ENCODE results near the gene L3MBTL4. TPM values are rescaled to one million over a fixed set of nuclear protein-coding genes. Genes with fewer than 3 reads are reported as not detected.
"Not testable (repeated sequence)": the region's sequence is repeated elsewhere in the genome, so short reads cannot be mapped to it uniquely, and the experiment has no call there.

Gene L3MBTL4
- polyA plus RNA-seq, 3 donors from 2014 or later: 3.9 to 6.7 (median 4.1) TPM

DNA sequence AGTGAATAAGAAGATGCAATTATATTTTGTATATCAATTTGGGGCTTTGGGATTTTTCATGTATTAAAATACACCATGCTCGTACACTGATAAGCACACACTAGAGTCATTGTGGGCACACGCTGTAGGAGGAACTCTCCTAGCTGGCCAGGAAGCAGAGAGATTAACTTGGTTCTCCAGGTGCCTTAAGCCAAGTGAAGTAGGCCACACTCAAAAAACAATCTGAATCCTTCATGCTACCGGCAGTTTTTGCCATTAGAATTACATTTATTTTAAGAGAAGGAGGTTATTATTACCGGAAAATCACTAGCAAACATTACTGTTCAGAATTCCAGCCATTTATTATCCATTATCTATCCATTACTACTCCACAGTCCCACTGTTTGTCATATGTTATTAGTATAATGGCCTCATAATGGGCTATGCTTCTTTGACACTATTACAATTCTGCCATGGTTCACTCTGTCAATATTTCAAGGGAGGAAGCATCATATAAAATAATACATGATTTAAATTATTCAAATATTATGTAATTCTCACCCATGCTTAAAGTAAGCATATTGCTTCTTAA, 214.4 kb downstream of the L3MBTL4 start:
- H3K36me3 Mint-ChIP-seq: peaks cover 3 to 14% (median 13%) of the 10 kb centered on the region in 3 donors
- no peak overlapping the region for H3K4me3 Mint-ChIP-seq
- no peaks in the 10 kb centered on the region for H3K4me1 Mint-ChIP-seq
- no peak for DNase-seq
- H3K27ac Mint-ChIP-seq: no peak overlapping the region
- H3K27me3 Mint-ChIP-seq (ENCODE audit: low read depth in 3 of 3): no peaks in the 10 kb centered on the region
- H3K9me3 Mint-ChIP-seq: no peaks in the 10 kb centered on the region

DNA sequence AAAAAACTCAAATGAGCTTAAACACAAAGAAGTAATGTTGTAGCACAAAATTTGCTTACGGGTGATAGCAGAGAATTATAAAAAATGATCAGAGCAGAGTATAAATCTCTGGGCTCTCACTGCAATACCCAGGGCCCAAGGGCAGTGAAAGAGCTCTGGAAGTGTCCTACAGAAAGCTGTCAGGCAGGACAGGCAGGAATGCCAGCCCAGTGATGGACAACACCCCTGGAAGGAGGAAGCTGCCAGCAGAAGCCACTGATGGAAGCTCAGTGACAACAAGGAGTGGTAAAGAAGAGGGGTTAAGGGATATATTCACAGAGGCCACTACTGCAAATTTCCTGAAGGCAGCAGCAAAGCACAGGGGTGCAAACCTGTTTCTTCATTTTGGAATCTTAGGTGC, 214.9 kb downstream of the L3MBTL4 start:
- Mint-ChIP-seq H3K27ac (no peak overlapping the region), H3K4me1 (no peaks in the 10 kb centered on the region), H3K4me3 (no peak overlapping the region), H3K36me3 (peaks cover 3 to 16% (median 16%) of the 10 kb centered on the region in 3 donors), H3K9me3 (no peaks in the 10 kb centered on the region), H3K27me3 (ENCODE audit: low read depth in 3 of 3) (no peaks in the 10 kb centered on the region)
- no peak for DNase-seq

DNA sequence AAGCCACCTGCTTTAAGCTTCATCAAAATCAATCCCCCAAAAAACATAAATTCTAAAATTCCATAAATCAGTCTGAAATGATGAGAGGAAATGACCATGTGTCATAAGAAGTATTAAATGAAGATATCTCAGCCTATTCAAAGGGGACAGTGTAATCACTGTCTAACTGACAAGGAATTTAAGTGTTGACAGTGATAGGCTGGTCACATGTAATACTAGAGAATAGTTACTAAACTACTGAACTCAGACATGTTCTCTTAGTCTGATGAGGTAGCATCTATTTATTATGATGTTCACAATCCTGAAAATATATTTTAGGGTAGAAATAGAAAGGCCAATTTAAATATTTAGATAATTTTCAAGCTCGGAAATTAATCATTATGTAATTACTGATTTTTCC, 216.1 kb downstream of the L3MBTL4 start:
- H3K4me1 Mint-ChIP-seq: no peaks in the 10 kb centered on the region
- H3K9me3 Mint-ChIP-seq: no peaks in the 10 kb centered on the region
- no peak for DNase-seq
- no peak overlapping the region for H3K27ac Mint-ChIP-seq
- H3K27me3 Mint-ChIP-seq (ENCODE audit: low read depth in 3 of 3): no peaks in the 10 kb centered on the region
- peaks cover 3 to 20% (median 15%) of the 10 kb centered on the region in 3 donors for H3K36me3 Mint-ChIP-seq
- no peak overlapping the region for H3K4me3 Mint-ChIP-seq

DNA sequence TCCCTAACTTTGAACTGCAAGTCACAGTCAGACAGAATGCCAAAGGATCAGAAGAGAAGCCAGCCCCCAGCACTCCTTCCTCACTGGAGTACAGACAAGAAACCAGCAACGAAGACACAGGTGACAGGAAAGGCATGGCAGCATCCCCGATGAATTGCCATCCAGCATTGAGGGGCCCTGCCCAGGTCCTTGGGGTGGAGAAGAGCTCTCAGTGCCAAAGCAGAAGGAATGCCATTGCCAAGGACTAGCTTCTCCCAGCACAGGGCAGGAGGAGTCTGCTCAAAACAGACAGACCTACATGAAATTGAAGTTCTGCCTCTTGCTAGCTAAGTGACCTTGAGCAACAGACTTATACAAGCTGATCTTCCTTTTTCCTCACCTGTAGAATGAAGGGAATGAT, 220.1 kb downstream of the L3MBTL4 start:
- no peaks in the 10 kb centered on the region for H3K4me1 Mint-ChIP-seq
- H3K4me3 Mint-ChIP-seq: no peak overlapping the region
- peaks cover 3 to 15% (median 15%) of the 10 kb centered on the region in 3 donors for H3K36me3 Mint-ChIP-seq
- no peak for DNase-seq
- H3K27me3 Mint-ChIP-seq (ENCODE audit: low read depth in 3 of 3): no peaks in the 10 kb centered on the region
- peak overlapping the region in 1 of 6 donors; percentile 12 for H3K27ac Mint-ChIP-seq
- no peaks in the 10 kb centered on the region for H3K9me3 Mint-ChIP-seq

DNA sequence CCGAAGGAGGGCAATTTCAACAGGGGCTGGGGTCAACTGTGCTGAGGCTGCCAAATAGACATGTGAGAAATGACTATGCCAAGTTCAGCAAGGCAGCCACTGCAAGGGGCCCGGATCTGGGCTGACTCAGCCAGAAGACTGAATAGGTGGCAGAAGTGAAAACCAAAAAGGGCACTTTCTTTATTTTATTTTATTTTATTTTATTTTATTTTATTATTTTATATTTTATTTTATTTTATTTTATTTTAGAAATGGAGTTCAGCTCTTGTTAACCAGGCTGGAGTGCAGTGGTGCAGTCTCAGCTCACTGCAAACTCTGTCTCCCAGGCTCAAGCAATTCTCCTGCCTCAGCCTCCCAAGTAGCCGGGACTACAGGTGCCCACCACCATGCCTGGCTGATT, 228.9 kb downstream of the L3MBTL4 start:
- H3K9me3 Mint-ChIP-seq; DNase-seq; H3K4me1 Mint-ChIP-seq; H3K4me3 Mint-ChIP-seq; H3K27ac Mint-ChIP-seq; H3K27me3 Mint-ChIP-seq (ENCODE audit: low read depth in 3 of 3): not testable (repeated sequence)
- peaks cover 8 to 31% (median 11%) of the 10 kb centered on the region in 3 donors for H3K36me3 Mint-ChIP-seq

DNA sequence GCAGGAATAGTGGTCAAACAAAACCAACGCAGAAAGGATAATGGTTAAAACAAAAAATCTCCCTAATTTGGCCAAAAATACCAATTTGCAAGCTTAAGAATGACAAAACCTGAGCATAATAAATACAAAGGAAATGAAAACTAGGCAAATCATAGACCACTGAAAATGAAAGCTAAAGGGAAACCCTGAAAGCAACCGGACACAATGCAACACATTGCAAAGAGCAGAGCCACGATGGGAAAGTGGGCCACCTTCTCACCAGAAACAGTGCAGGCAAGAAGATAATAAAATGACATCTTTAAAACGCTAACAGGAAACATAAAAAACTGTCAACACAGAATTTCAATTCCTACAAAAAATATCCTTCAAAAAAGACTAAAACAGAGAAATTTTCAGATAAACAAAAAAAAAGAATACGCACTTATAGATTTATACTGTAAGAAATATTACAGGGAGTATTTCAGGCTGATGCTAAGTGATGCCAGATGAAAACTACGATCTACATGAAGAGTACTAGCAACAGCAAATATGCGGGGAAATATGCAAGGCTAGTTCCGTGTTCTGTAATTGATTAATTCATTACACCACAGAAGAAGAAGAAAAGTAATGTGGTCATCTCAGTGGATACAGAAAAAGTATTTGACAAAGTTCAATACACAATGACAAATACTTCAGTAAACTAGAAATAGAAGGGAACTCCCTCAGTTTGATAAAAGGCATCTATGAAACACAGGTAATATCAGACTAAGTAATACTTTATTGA, 239.5 kb downstream of the L3MBTL4 start:
- Mint-ChIP-seq H3K36me3 (peaks cover 3 to 5% (median 3%) of the 10 kb centered on the region in 3 donors), H3K9me3 (no peaks in the 10 kb centered on the region), H3K27me3 (ENCODE audit: low read depth in 3 of 3) (peaks cover 0 to 5% (median 0%) of the 10 kb centered on the region in 3 donors), H3K27ac (peak overlapping the region; percentile 8 to 73 (median 40)), H3K4me3 (peak overlapping the region; percentile 8 to 64 (median 51)), H3K4me1 (peaks cover 42 to 52% of the 10 kb centered on the region in 2 donors)
- DNase-seq: no peak

DNA sequence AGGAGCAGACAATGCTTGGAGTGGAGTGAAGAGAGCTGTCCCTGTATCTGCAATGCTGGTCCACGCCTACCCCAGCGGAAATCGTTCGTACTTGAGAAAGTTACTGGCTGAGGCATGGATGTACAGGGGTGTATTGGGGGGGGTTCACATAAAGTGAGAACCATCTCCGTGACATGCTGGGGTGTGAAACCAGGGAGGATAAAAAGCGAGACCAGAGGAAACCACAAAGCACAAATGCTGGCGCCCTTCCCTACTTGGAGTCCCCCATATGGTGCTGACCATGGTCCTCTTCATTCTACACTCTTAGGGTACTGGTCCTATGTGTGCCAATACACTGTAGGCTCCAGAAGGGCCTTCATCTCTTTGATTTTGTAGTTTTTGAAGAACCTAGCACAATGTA, 244.1 kb downstream of the L3MBTL4 start:
- Mint-ChIP-seq H3K36me3 (peaks cover 3 to 7% (median 5%) of the 10 kb centered on the region in 3 donors), H3K27me3 (ENCODE audit: low read depth in 3 of 3) (peaks cover 0 to 5% (median 0%) of the 10 kb centered on the region in 3 donors), H3K9me3 (no peaks in the 10 kb centered on the region), H3K27ac (peak overlapping the region in 3 of 6 donors; percentile 4 to 76 (median 20)), H3K4me3 (peak overlapping the region in 3 of 5 donors; percentile 3 to 40 (median 14)), H3K4me1 (peaks cover 66 to 71% of the 10 kb centered on the region in 2 donors)
- DNase-seq: peak in 2 of 3 donors; percentile 12 to 17

DNA sequence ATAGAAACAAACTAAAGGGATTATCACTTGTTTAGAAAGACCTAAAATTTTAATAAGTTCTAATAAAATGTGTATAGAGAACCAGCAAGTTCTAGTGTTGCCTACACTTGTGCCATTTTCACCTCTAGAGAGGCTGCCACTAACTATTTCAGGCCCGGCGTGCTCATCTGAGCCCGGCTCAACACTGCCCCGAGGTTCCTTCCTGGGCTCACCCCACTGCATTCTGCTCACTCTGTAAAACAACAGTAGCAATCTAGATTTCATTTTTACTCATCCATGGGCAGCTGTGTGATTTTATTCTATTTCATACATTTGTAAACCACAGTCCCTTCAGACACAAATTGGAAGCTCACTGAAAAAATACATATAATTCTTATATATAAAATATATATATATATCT, 253.2 kb downstream of the L3MBTL4 start:
- DNase-seq: no peak
- H3K36me3 Mint-ChIP-seq: peaks cover 12 to 30% (median 17%) of the 10 kb centered on the region in 3 donors
- H3K4me1 Mint-ChIP-seq: peaks cover 4 to 7% of the 10 kb centered on the region in 2 donors
- no peaks in the 10 kb centered on the region for H3K27me3 Mint-ChIP-seq (ENCODE audit: low read depth in 3 of 3)
- no peak overlapping the region for H3K4me3 Mint-ChIP-seq
- peaks cover 0 to 18% (median 5%) of the 10 kb centered on the region in 6 donors for H3K9me3 Mint-ChIP-seq
- no peak overlapping the region for H3K27ac Mint-ChIP-seq

DNA sequence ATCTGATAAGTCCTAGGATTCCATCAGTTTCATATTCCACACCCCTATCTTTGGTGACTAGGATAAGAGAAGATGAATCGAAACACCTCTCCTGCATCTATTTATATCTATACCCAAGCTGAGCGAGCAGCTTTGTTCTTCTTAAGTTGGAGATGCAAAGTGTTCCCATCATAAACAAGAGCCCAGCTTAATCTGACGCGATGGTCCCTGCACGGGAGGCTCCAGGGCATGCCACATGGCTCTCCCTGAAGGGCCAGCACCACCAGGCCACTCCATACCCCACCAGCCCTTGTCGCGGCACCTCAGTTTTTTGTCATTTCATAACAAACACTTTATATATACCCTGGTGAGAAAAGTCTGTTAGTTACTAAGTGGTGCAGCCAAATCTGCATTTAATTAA, 255.3 kb downstream of the L3MBTL4 start:
- Mint-ChIP-seq H3K27ac (no peak overlapping the region), H3K4me1 (no peaks in the 10 kb centered on the region), H3K4me3 (no peak overlapping the region), H3K9me3 (peaks cover 0 to 14% (median 5%) of the 10 kb centered on the region in 6 donors), H3K27me3 (ENCODE audit: low read depth in 3 of 3) (no peaks in the 10 kb centered on the region), H3K36me3 (peaks cover 12 to 25% (median 17%) of the 10 kb centered on the region in 3 donors)
- no peak for DNase-seq

DNA sequence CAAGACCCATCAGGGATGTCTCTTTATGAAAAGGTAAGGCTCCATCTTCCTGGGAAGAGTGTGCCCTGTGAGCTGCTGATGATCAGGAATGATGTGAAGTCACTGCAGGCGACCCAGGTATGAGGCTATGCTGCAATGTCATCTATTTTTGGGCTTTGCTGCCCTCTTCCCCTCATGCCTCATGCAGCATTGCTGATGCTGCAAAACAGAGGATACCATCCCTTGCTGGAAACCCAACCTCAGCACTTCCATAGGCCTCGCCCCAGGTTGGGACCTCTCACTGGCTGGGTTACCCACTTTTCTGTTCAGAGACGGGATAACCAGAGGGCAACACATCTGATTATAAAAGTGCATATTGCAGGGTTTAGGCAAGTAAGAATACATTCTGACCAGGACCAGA, 255.8 kb downstream of the L3MBTL4 start:
- Mint-ChIP-seq H3K36me3 (peaks cover 12 to 26% (median 17%) of the 10 kb centered on the region in 3 donors), H3K4me1 (no peaks in the 10 kb centered on the region), H3K27me3 (ENCODE audit: low read depth in 3 of 3) (no peaks in the 10 kb centered on the region), H3K9me3 (peaks cover 0 to 15% (median 5%) of the 10 kb centered on the region in 6 donors), H3K27ac (no peak overlapping the region), H3K4me3 (no peak overlapping the region)
- no peak for DNase-seq

DNA sequence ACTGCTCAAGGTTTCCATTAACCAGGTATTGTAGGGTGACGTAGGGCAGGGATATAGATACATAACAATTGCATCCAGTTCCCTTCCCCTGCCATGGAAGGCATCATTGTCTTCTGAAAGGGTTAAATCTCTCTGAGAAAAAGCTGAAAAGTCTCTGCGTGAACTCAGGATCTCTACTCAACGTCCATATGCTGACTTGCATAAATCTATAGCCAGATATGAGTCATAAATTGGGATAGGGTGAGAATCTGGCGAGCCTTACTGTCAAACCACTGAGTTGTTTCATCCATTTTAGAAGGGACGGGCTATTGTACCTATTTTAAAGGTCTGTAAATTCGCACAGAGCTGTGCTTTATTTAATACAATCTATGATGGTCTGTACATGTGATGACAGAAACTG, 258.3 kb downstream of the L3MBTL4 start:
- peaks cover 0 to 5% (median 0%) of the 10 kb centered on the region in 6 donors for H3K9me3 Mint-ChIP-seq
- H3K27me3 Mint-ChIP-seq (ENCODE audit: low read depth in 3 of 3): no peaks in the 10 kb centered on the region
- no peak overlapping the region for H3K4me3 Mint-ChIP-seq
- H3K36me3 Mint-ChIP-seq: peaks cover 7 to 17% (median 15%) of the 10 kb centered on the region in 3 donors
- DNase-seq: no peak
- H3K4me1 Mint-ChIP-seq: no peaks in the 10 kb centered on the region
- no peak overlapping the region for H3K27ac Mint-ChIP-seq

DNA sequence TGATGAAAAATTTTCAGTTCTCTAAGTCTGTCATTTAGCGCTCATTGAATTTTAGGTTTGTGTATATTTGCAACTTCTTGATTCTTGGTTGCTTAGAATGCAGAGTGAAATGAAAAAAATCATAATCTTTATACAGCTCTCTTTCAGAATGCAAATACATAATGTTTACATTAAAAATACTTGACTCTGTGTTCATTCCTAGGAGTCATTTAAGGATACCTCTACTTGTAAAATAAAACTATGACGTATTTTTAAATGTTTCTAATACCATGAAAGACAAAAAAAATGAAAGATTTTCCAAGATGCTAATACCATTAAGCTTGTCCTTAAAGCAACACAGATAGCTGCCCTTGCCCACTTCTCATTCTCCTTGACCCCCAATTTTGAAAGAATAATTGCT, 259.0 kb downstream of the L3MBTL4 start:
- peaks cover 0 to 5% (median 0%) of the 10 kb centered on the region in 6 donors for H3K9me3 Mint-ChIP-seq
- no peaks in the 10 kb centered on the region for H3K4me1 Mint-ChIP-seq
- H3K27ac Mint-ChIP-seq: no peak overlapping the region
- H3K36me3 Mint-ChIP-seq: peaks cover 7 to 17% (median 13%) of the 10 kb centered on the region in 3 donors
- no peak for DNase-seq
- H3K27me3 Mint-ChIP-seq (ENCODE audit: low read depth in 3 of 3): no peaks in the 10 kb centered on the region
- no peak overlapping the region for H3K4me3 Mint-ChIP-seq

DNA sequence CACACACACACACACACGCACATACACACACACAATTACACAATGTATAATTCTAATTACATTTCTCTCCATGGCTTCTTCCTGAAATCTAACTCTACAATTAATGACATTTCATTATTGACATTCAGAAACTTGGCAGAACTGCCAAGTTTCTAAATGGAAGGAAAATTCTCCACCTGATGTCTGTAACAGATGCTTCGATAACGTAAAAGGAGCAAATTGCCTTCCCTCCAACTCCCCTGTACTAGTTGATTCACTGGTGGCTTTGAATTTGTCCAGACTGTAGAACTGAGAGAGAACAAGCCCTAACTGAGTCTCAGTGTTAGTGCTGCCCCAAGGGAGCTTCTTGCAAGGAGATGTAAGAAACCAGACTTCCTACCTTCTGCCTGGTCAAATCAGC, 264.3 kb downstream of the L3MBTL4 start:
- Mint-ChIP-seq H3K9me3 (peaks cover 0 to 10% (median under 1%) of the 10 kb centered on the region in 6 donors), H3K4me1 (no peaks in the 10 kb centered on the region), H3K36me3 (peaks cover 7 to 22% (median 17%) of the 10 kb centered on the region in 3 donors), H3K27me3 (ENCODE audit: low read depth in 3 of 3) (peaks cover 0 to 1% (median 0%) of the 10 kb centered on the region in 3 donors), H3K27ac (no peak overlapping the region), H3K4me3 (no peak overlapping the region)
- no peak for DNase-seq

DNA sequence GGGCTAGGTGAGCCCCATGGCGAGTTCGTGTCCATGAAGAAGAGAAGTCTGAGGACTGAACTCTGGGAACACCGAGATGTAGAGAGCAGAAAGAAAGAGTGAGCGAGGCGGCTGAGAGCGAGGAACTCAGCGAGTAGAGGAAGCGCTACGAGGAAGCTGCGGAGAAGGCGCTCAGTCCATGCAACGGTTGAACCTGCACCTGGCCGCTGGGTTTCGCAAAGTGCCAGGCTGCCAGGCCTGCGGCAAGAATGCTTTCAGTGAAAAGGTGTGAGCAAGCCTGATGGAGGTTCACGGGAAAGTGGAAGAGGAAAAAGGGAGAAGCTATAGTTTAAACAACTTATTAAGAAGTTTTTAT, 268.4 kb downstream of the L3MBTL4 start:
- H3K4me3 Mint-ChIP-seq: no peak overlapping the region
- peaks cover 0 to 5% (median 0%) of the 10 kb centered on the region in 6 donors for H3K9me3 Mint-ChIP-seq
- H3K27me3 Mint-ChIP-seq (ENCODE audit: low read depth in 3 of 3): peaks cover 0 to 3% (median 0%) of the 10 kb centered on the region in 3 donors
- no peak overlapping the region for H3K27ac Mint-ChIP-seq
- no peaks in the 10 kb centered on the region for H3K4me1 Mint-ChIP-seq
- H3K36me3 Mint-ChIP-seq: peaks cover 7 to 21% (median 11%) of the 10 kb centered on the region in 3 donors
- no peak for DNase-seq

Data from immature natural killer cell (primary cell).